ENCODE data around the gene DEFB123. TPM values are rescaled to one million over a fixed set of nuclear protein-coding genes. Genes with fewer than 3 reads are reported as not detected.

DEFB123 gene
- total RNA-seq, 1 donor from 2014 or later, result not detected

GRCh38 chr20:31497838-31498540, 57.6 kb downstream of the DEFB123 start:
- H3K27me3 Mint-ChIP-seq (ENCODE audit: low read depth), result peaks cover 47% of the 10 kb centered on the region
- no peaks in the 10 kb centered on the region for H3K9me3 Mint-ChIP-seq
- no peaks in the 10 kb centered on the region for H3K36me3 Mint-ChIP-seq (ENCODE audit: low read depth)
- DNase-seq (ENCODE audit: low read depth, low spot score), result no peak
- no peak overlapping the region for H3K27ac Mint-ChIP-seq (ENCODE audit: unreplicated experiment)
- H3K4me3 Mint-ChIP-seq, result no peak overlapping the region
- TF ChIP-seq CTCF (conservative IDR thresholded peaks at IDR 0.05), result no peak
- no peaks in the 10 kb centered on the region for H3K4me1 Mint-ChIP-seq

Other genes with a start within 250 kb of the DEFB123 start
- not detected in 2 replicates for gene DEFB115, start 183.0 kb upstream of the DEFB123 start, total RNA-seq
- gene DEFB116, start 132.0 kb upstream of the DEFB123 start, total RNA-seq, result not detected in 2 replicates
- gene DEFB118, start 72.0 kb upstream of the DEFB123 start, total RNA-seq, result not detected in 2 replicates
- gene DEFB119, start 50.0 kb upstream of the DEFB123 start, total RNA-seq, result not detected in 2 replicates
- not detected in 2 replicates for gene DEFB121, start 34.4 kb upstream of the DEFB123 start, total RNA-seq
- gene DEFB124, start 34.5 kb downstream of the DEFB123 start, total RNA-seq, result not detected in 2 replicates
- not detected in 2 replicates for gene REM1, start 34.7 kb downstream of the DEFB123 start, total RNA-seq
- 179 and 185 TPM in 2 replicates for gene HM13, start 73.8 kb downstream of the DEFB123 start, total RNA-seq
- 4.3 and 5.8 TPM in 2 replicates for gene ID1, start 164.7 kb downstream of the DEFB123 start, total RNA-seq
- gene COX4I2, start 197.3 kb downstream of the DEFB123 start, total RNA-seq, result not detected in 2 replicates

Measured in neural crest cell (in vitro differentiated cells).